HepG2 (cell line): ENCODE data around the gene SERTAD1. TPM values are rescaled to one million over a fixed set of nuclear protein-coding genes. Genes with fewer than 3 reads are reported as not detected.

Source experiments
- DMAP1 ChIP-seq: IDR thresholded peaks from 2 replicates; pipeline ENCODE4 v1.6.1; 2016
- JUND ChIP-seq: sonication (generic); formaldehyde crosslinking; IDR thresholded peaks from 2 replicates; pipeline ENCODE4 v1.8.0; 2022; ENCODE audit warnings: mild to moderate bottlenecking, missing genetic modification reagents
- KDM6A ChIP-seq: IDR thresholded peaks from 2 replicates; pipeline ENCODE4 v1.6.1; 2016; ENCODE audit warnings: low read depth
- KLF9 ChIP-seq: IDR thresholded peaks from 2 replicates; pipeline ENCODE4 v1.6.1; 2016; ENCODE audit warnings: low read depth
- ZNF230 ChIP-seq: sonication (generic); formaldehyde crosslinking; IDR thresholded peaks from 2 replicates; pipeline ENCODE4 v1.4.0; 2020; ENCODE audit warnings: mild to moderate bottlenecking, missing genetic modification reagents
- ZNF724P ChIP-seq: sonication (generic); formaldehyde crosslinking; IDR thresholded peaks from 2 replicates; pipeline ENCODE4 v1.8.0; 2022; ENCODE audit warnings: missing genetic modification reagents, borderline replicate concordance
- ZNF737 ChIP-seq: sonication (generic); formaldehyde crosslinking; IDR thresholded peaks from 2 replicates; pipeline ENCODE4 v1.5.0; 2020; ENCODE audit warnings: missing genetic modification reagents, mild to moderate bottlenecking, borderline replicate concordance
- polyA plus RNA-seq, 8 experiments: library from polyadenylated mRNA; depleted of rRNA in 3 of 8; stranded (reverse) in 7 of 8; unstranded in 1 of 8; fragments of >200 nt; fragmentation: Illumina TruSeq in 4 of 8; extraction: Trizol in 4 of 8; gene quantifications; 2 replicates each; pipeline versions ENCODE4 v1.2.1 to v1.2.3, GENCODE V29; 2011 to 2016; ENCODE audit warnings: low read depth in 4 of 8, missing spikeins in 1 of 8, mixed read lengths in 1 of 8; ENCODE audit not compliant: insufficient read depth in 1 of 8
- total RNA-seq, 5 experiments: library from RNA; depleted of rRNA; stranded (reverse); fragments of >200 nt; fragmentation: Illumina TruSeq; extraction: Trizol; gene quantifications; 2 replicates each; pipeline ENCODE4 v1.2.3, GENCODE V29; 2016; ENCODE audit warnings: low read depth in 1 of 5
- TF ChIP-seq, protein P1 (sequence below): sonication (generic); formaldehyde crosslinking; IDR thresholded peaks from 2 replicates; pipeline ENCODE4 v1.4.0; 2020; ENCODE audit warnings: mild to moderate bottlenecking, missing genetic modification reagents
- TF ChIP-seq, protein P2 (sequence below): sonication (generic); formaldehyde crosslinking; IDR thresholded peaks from 2 replicates; pipeline ENCODE4 v1.5.0; 2020; ENCODE audit warnings: missing genetic modification reagents
- TF ChIP-seq, protein P3 (sequence below): sonication (generic); formaldehyde crosslinking; IDR thresholded peaks from 2 replicates; pipeline ENCODE4 v1.4.0; 2020; ENCODE audit warnings: missing genetic modification reagents, borderline replicate concordance
- TF ChIP-seq, protein P4 (sequence below): sonication (generic); formaldehyde crosslinking; IDR thresholded peaks from 2 replicates; pipeline ENCODE4 v1.5.0; 2020; ENCODE audit warnings: mild to moderate bottlenecking, missing genetic modification reagents, borderline replicate concordance
- TF ChIP-seq, protein P5 (sequence below): sonication (generic); formaldehyde crosslinking; IDR thresholded peaks from 2 replicates; pipeline ENCODE4 v1.4.0; 2020; ENCODE audit warnings: missing genetic modification reagents

SERTAD1 gene
- total and polyA plus RNA-seq, 2 of the 13 experiments (the other 11 are each of a cell fraction or from before 2014, with no cell fraction given) = 4.3 to 4.5 TPM

DNA sequence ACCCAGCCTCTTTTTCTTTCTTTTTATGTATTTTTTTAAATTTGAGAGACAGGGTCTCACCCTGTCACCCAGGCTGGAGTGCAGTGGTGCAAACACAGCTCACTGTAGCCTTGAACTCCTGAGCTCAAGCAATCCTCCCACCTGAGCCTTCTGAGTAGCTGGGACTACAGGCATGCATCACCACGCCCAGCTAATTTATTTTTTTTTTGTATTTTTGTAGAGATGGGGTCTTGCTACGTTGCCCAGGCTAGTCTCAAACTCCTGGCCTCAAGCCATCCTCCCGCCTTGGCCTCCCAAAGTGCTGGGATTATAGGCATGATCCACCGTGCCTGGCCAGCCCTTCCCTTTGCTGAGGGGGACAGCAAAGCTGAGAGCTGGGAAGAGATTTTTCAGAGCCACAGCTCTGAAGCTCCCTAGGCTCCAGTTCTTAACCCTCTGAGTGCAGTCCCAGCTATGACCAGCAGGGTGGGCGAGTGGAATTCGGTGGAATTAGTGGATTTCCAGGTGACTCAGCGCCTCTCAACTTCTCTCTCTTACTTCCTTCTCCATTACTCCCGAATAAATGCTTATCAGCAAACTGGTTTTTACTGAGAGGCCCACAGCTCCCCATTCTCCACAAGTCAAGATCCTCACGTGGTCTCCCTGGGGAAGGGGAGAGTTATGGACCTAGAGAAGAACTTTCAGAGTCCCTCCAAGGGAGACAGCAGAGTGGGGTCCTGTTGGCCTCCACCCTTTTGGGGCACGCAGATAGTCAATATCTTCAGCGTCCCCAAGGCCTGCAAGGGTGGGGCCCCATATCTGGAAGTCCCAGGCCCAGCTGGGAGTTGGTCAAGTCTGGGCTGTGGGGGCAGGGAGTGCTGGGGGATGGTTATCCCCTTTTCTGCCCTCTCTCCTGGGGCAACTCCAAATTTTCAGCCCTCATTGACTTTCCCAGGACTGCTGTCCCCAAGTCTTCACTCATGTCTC is 38.5 kb upstream of the SERTAD1 start (continued):
- TF ChIP-seq, protein P1, sequence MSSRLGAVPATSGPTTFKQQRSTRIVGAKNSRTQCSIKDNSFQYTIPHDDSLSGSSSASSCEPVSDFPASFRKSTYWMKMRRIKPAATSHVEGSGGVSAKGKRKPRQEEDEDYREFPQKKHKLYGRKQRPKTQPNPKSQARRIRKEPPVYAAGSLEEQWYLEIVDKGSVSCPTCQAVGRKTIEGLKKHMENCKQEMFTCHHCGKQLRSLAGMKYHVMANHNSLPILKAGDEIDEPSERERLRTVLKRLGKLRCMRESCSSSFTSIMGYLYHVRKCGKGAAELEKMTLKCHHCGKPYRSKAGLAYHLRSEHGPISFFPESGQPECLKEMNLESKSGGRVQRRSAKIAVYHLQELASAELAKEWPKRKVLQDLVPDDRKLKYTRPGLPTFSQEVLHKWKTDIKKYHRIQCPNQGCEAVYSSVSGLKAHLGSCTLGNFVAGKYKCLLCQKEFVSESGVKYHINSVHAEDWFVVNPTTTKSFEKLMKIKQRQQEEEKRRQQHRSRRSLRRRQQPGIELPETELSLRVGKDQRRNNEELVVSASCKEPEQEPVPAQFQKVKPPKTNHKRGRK (CRISPR knock-in tag) = no peak
- TF ChIP-seq ZNF737 = no peak
- TF ChIP-seq ZNF724P (CRISPR knock-in tag) = no peak
- TF ChIP-seq, protein P2, sequence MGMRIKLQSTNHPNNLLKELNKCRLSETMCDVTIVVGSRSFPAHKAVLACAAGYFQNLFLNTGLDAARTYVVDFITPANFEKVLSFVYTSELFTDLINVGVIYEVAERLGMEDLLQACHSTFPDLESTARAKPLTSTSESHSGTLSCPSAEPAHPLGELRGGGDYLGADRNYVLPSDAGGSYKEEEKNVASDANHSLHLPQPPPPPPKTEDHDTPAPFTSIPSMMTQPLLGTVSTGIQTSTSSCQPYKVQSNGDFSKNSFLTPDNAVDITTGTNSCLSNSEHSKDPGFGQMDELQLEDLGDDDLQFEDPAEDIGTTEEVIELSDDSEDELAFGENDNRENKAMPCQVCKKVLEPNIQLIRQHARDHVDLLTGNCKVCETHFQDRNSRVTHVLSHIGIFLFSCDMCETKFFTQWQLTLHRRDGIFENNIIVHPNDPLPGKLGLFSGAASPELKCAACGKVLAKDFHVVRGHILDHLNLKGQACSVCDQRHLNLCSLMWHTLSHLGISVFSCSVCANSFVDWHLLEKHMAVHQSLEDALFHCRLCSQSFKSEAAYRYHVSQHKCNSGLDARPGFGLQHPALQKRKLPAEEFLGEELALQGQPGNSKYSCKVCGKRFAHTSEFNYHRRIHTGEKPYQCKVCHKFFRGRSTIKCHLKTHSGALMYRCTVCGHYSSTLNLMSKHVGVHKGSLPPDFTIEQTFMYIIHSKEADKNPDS = 0 out of 2 replicates have a peak, but pooled peaks have one; percentile 9
- no peak for TF ChIP-seq ZNF230
- no peak for TF ChIP-seq JUND (CRISPR knock-in tag)
- TF ChIP-seq KDM6A (CRISPR knock-in tag) = no peak
- TF ChIP-seq DMAP1 = no peak
- no peak for TF ChIP-seq KLF9
- TF ChIP-seq, protein P3, sequence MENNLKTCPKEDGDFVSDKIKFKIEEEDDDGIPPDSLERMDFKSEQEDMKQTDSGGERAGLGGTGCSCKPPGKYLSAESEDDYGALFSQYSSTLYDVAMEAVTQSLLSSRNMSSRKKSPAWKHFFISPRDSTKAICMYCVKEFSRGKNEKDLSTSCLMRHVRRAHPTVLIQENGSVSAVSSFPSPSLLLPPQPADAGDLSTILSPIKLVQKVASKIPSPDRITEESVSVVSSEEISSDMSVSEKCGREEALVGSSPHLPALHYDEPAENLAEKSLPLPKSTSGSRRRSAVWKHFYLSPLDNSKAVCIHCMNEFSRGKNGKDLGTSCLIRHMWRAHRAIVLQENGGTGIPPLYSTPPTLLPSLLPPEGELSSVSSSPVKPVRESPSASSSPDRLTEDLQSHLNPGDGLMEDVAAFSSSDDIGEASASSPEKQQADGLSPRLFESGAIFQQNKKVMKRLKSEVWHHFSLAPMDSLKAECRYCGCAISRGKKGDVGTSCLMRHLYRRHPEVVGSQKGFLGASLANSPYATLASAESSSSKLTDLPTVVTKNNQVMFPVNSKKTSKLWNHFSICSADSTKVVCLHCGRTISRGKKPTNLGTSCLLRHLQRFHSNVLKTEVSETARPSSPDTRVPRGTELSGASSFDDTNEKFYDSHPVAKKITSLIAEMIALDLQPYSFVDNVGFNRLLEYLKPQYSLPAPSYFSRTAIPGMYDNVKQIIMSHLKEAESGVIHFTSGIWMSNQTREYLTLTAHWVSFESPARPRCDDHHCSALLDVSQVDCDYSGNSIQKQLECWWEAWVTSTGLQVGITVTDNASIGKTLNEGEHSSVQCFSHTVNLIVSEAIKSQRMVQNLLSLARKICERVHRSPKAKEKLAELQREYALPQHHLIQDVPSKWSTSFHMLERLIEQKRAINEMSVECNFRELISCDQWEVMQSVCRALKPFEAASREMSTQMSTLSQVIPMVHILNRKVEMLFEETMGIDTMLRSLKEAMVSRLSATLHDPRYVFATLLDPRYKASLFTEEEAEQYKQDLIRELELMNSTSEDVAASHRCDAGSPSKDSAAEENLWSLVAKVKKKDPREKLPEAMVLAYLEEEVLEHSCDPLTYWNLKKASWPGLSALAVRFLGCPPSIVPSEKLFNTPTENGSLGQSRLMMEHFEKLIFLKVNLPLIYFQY (CRISPR knock-in tag) = no peak
- TF ChIP-seq, protein P4, sequence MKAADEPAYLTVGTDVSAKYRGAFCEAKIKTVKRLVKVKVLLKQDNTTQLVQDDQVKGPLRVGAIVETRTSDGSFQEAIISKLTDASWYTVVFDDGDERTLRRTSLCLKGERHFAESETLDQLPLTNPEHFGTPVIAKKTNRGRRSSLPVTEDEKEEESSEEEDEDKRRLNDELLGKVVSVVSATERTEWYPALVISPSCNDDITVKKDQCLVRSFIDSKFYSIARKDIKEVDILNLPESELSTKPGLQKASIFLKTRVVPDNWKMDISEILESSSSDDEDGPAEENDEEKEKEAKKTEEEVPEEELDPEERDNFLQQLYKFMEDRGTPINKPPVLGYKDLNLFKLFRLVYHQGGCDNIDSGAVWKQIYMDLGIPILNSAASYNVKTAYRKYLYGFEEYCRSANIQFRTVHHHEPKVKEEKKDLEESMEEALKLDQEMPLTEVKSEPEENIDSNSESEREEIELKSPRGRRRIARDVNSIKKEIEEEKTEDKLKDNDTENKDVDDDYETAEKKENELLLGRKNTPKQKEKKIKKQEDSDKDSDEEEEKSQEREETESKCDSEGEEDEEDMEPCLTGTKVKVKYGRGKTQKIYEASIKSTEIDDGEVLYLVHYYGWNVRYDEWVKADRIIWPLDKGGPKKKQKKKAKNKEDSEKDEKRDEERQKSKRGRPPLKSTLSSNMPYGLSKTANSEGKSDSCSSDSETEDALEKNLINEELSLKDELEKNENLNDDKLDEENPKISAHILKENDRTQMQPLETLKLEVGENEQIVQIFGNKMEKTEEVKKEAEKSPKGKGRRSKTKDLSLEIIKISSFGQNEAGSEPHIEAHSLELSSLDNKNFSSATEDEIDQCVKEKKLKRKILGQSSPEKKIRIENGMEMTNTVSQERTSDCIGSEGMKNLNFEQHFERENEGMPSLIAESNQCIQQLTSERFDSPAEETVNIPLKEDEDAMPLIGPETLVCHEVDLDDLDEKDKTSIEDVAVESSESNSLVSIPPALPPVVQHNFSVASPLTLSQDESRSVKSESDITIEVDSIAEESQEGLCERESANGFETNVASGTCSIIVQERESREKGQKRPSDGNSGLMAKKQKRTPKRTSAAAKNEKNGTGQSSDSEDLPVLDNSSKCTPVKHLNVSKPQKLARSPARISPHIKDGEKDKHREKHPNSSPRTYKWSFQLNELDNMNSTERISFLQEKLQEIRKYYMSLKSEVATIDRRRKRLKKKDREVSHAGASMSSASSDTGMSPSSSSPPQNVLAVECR = no peak
- TF ChIP-seq, protein P5, sequence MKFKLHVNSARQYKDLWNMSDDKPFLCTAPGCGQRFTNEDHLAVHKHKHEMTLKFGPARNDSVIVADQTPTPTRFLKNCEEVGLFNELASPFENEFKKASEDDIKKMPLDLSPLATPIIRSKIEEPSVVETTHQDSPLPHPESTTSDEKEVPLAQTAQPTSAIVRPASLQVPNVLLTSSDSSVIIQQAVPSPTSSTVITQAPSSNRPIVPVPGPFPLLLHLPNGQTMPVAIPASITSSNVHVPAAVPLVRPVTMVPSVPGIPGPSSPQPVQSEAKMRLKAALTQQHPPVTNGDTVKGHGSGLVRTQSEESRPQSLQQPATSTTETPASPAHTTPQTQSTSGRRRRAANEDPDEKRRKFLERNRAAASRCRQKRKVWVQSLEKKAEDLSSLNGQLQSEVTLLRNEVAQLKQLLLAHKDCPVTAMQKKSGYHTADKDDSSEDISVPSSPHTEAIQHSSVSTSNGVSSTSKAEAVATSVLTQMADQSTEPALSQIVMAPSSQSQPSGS (CRISPR knock-in tag) = no peak
